GM23248 (cell line): ENCODE data around the gene CCDC92. TPM values are rescaled to one million over a fixed set of nuclear protein-coding genes. Genes with fewer than 3 reads are reported as not detected.

Source experiments
- DNase-seq: peaks from one replicate; pipeline ENCODE4 v3.0.0-alpha.2; 2015
- H2AFZ ChIP-seq: fragments of 200-600 bp; sonication (generic); 2 replicates; pipeline ENCODE4 v1.6.1; 2016; ENCODE audit warnings: antibody characterized with exemption
- H3F3A ChIP-seq: fragments of 200-600 bp; sonication (generic); 2 replicates; pipeline ENCODE4 v1.6.1; 2016; ENCODE audit warnings: mild to moderate bottlenecking, antibody characterized with exemption, mixed run types; ENCODE audit not compliant: insufficient read depth
- H3K27ac ChIP-seq: fragments of 200-600 bp; sonication (generic); 2 replicates; pipeline ENCODE4 v1.5.1; 2016; ENCODE audit warnings: mild to moderate bottlenecking
- H3K27me3 ChIP-seq: fragments of 200-600 bp; sonication (generic); replicated peaks from 2 replicates; pipeline ENCODE4 v1.6.1; 2016; ENCODE audit warnings: mild to moderate bottlenecking; ENCODE audit not compliant: insufficient read depth
- H3K36me3 ChIP-seq: fragments of 200-600 bp; sonication (generic); 2 replicates; pipeline ENCODE4 v1.6.1; 2016; ENCODE audit warnings: low read depth, mild to moderate bottlenecking
- H3K4me1 ChIP-seq: fragments of 200-600 bp; sonication (generic); 2 replicates; pipeline ENCODE4 v1.6.1; 2016; ENCODE audit warnings: mild to moderate bottlenecking; ENCODE audit not compliant: insufficient read depth
- H3K4me2 ChIP-seq: fragments of 200-600 bp; sonication (generic); one replicate; pipeline ENCODE4 v1.6.1; 2016; ENCODE audit warnings: mild to moderate bottlenecking; ENCODE audit not compliant: unreplicated experiment
- H3K4me3 ChIP-seq: fragments of 200-600 bp; sonication (generic); 2 replicates; pipeline ENCODE4 v1.5.1; 2016; ENCODE audit warnings: mild to moderate bottlenecking
- H3K79me2 ChIP-seq: fragments of 200-600 bp; sonication (generic); 2 replicates; pipeline ENCODE4 v1.6.1; 2016; ENCODE audit warnings: mild to moderate bottlenecking; ENCODE audit not compliant: insufficient read depth
- H3K9ac ChIP-seq: fragments of 200-600 bp; sonication (generic); 2 replicates; pipeline ENCODE4 v1.6.1; 2016; ENCODE audit warnings: mild to moderate bottlenecking
- H3K9me2 ChIP-seq: fragments of 200-600 bp; sonication (generic); 2 replicates; pipeline ENCODE4 v1.6.1; 2016; ENCODE audit warnings: mixed run types, mild to moderate bottlenecking, moderate library complexity; ENCODE audit not compliant: insufficient read depth
- H3K9me3 ChIP-seq: fragments of 200-600 bp; sonication (generic); one replicate; pipeline ENCODE4 v1.6.1; 2017; ENCODE audit warnings: low read depth
- H4K20me1 ChIP-seq: fragments of 200-600 bp; sonication (generic); 2 replicates; pipeline ENCODE4 v1.6.0; 2016; ENCODE audit not compliant: insufficient read depth
- EZH2 ChIP-seq: fragments of 200-600 bp; sonication (generic); IDR thresholded peaks from 2 replicates; pipeline ENCODE4 v1.6.1; 2018; ENCODE audit warnings: antibody characterized with exemption, mild to moderate bottlenecking; ENCODE audit not compliant: insufficient read depth, poor library complexity, severe bottlenecking
- EZH2phosphoT487 ChIP-seq: fragments of 200-600 bp; sonication (generic); IDR thresholded peaks from 2 replicates; pipeline ENCODE4 v1.6.1; 2018; ENCODE audit warnings: antibody characterized with exemption, moderate library complexity, mild to moderate bottlenecking, low read depth; ENCODE audit not compliant: insufficient read depth
- WGBS, 2 experiments: methylation state at CpG; one replicate each; pipeline ENCODE4 v1.1.6; 2015 to 2017; ENCODE audit warnings: low lambda C conversion rate in 2 of 2, low coverage in 1 of 2; ENCODE audit errors: missing lambda C conversion rate in 2 of 2; 5-methylcytosine and 5-hydroxymethylcytosine counted together
- in situ Hi-C: fragments of 300-500 bp; cut with MboI; formaldehyde crosslinking; loops from 2 replicates; pipeline ENCODE4 v1.15.0; 2020
- polyA plus RNA-seq: library from polyadenylated mRNA; unstranded; fragments of >200 nt; fragmentation: Nextera tagmentation; extraction: Ambion mirVana; gene quantifications from 2 replicates; pipeline ENCODE4 v1.2.1, GENCODE V29; 2016
- total RNA-seq: library from RNA; depleted of rRNA; stranded (reverse); fragments of >200 nt; shearing (Covaris generic); gene quantifications from 2 replicates; pipeline ENCODE4 v1.2.3, GENCODE V29; 2014

Gene CCDC92
- total and polyA plus RNA-seq, 2 experiments from 2014 or later, result 20.3 to 49.5 TPM

GRCh38 chr12:123979566-123979965 is 6.9 kb upstream of the CCDC92 start:
- H3K36me3 ChIP-seq, result no peaks in the 10 kb centered on the region
- no peaks in the 10 kb centered on the region for H3K27me3 ChIP-seq
- in situ Hi-C loops, result no loop called here
- H3K9me2 ChIP-seq, result no peaks in the 10 kb centered on the region
- H3K27ac ChIP-seq, result no peak overlapping the region
- H3K9me3 ChIP-seq, result no peaks in the 10 kb centered on the region
- H4K20me1 ChIP-seq, result no peaks in the 10 kb centered on the region
- no peak overlapping the region for H3K4me2 ChIP-seq
- DNase-seq, result no peak
- WGBS, 2 experiments, result 97 to 98% methylated on average over 6 of the region's 6 CpGs
- no peak overlapping the region for H2AFZ ChIP-seq
- no peaks in the 10 kb centered on the region for H3F3A ChIP-seq
- no peak overlapping the region for H3K9ac ChIP-seq
- TF ChIP-seq EZH2 (no peak), EZH2phosphoT487 (no peak)
- peaks cover 53% of the 10 kb centered on the region for H3K79me2 ChIP-seq
- no peaks in the 10 kb centered on the region for H3K4me1 ChIP-seq
- H3K4me3 ChIP-seq, result no peak overlapping the region

GRCh38 chr12:123976227-123976826 is 3.7 kb upstream of the CCDC92 start:
- no peak overlapping the region for H2AFZ ChIP-seq
- H3K4me2 ChIP-seq, result no peak overlapping the region
- in situ Hi-C loops, result no loop called here
- no peak overlapping the region for H3K9ac ChIP-seq
- H3K27ac ChIP-seq, result no peak overlapping the region
- WGBS, 2 experiments, result 97 to 98% methylated on average over 7 of the region's 7 CpGs
- H3K36me3 ChIP-seq, result no peaks in the 10 kb centered on the region
- H3K27me3 ChIP-seq, result no peaks in the 10 kb centered on the region
- H3K4me1 ChIP-seq, result peaks cover 6% of the 10 kb centered on the region
- DNase-seq, result no peak
- peaks cover 4% of the 10 kb centered on the region; the same call in 1 of the 2 replicates for H3F3A ChIP-seq
- no peaks in the 10 kb centered on the region for H3K9me2 ChIP-seq
- no peak overlapping the region for H3K4me3 ChIP-seq
- TF ChIP-seq EZH2 (no peak), EZH2phosphoT487 (no peak)
- H3K79me2 ChIP-seq, result peaks cover 57% of the 10 kb centered on the region
- no peaks in the 10 kb centered on the region for H3K9me3 ChIP-seq
- H4K20me1 ChIP-seq, result no peaks in the 10 kb centered on the region

- 2 to 5% methylated on average over 41 to 54 of the region's 69 CpGs for WGBS, 2 experiments
- peaks cover 26% of the 10 kb centered on the region for H3F3A ChIP-seq
- in situ Hi-C loops, result no loop called here
- peak overlapping the region; percentile 84 for H2AFZ ChIP-seq
- H3K36me3 ChIP-seq, result no peaks in the 10 kb centered on the region
- H3K9me3 ChIP-seq, result no peaks in the 10 kb centered on the region
- H3K79me2 ChIP-seq, result peaks cover 53% of the 10 kb centered on the region
- no peaks in the 10 kb centered on the region for H4K20me1 ChIP-seq
- H3K4me2 ChIP-seq, result peak overlapping the region; percentile 94
- H3K4me3 ChIP-seq, result peak overlapping the region; percentile 76
- peak; percentile 56 for DNase-seq
- peak overlapping the region; percentile 73 for H3K9ac ChIP-seq
- H3K4me1 ChIP-seq, result peaks cover 18% of the 10 kb centered on the region
- H3K9me2 ChIP-seq, result no peaks in the 10 kb centered on the region
- no peaks in the 10 kb centered on the region for H3K27me3 ChIP-seq
- H3K27ac ChIP-seq, result peak overlapping the region; percentile 23; the same call in 1 of the 2 replicates
- TF ChIP-seq EZH2 (no peak), EZH2phosphoT487 (no peak)
These were observed 1.1 kb upstream of the CCDC92 start for GRCh38 chr12:123973552-123974341.

- H3K9me3 ChIP-seq, result no peaks in the 10 kb centered on the region
- H3K27me3 ChIP-seq, result no peaks in the 10 kb centered on the region
- no peaks in the 10 kb centered on the region for H3K36me3 ChIP-seq
- peak overlapping the region; percentile 59 for H3K27ac ChIP-seq
- 2% methylated on average over 31 to 49 of the region's 55 CpGs for WGBS, 2 experiments
- H2AFZ ChIP-seq, result peak overlapping the region; percentile 80
- peaks cover 4% of the 10 kb centered on the region; the same call in 1 of the 2 replicates for H4K20me1 ChIP-seq
- H3K4me2 ChIP-seq, result peak overlapping the region; percentile 97
- peaks cover 62% of the 10 kb centered on the region for H3K79me2 ChIP-seq
- in situ Hi-C loops, result no loop called here
- DNase-seq, result peak; percentile 76
- no peaks in the 10 kb centered on the region for H3K9me2 ChIP-seq
- H3K4me1 ChIP-seq, result peaks cover 37% of the 10 kb centered on the region
- H3K4me3 ChIP-seq, result peak overlapping the region; percentile 86
- H3K9ac ChIP-seq, result peak overlapping the region; percentile 82
- TF ChIP-seq EZH2 (no peak), EZH2phosphoT487 (no peak)
- peaks cover 45% of the 10 kb centered on the region for H3F3A ChIP-seq
These were observed 718 bp downstream of the CCDC92 start for GRCh38 chr12:123971770-123972456.
